Measurements from ENCODE around the gene CLTA.

DNA sequence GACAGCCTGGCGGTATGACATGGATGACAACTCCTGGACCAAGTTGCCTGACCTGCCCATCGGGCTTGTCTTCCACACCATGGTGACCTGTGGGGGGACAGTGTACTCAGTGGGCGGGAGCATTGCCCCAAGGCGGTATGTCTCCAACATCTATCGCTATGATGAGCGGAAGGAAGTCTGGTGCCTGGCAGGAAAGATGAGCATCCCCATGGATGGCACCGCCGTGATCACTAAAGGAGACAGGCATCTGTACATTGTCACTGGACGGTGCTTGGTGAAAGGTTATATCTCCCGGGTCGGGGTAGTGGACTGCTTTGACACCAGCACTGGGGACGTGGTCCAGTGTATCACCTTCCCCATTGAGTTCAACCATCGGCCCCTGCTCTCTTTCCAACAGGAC, 20.2 kb upstream of the CLTA start:
- TF ChIP-seq TAF1 (IDR thresholded peaks at IDR 0.05; ENCODE audit: low read depth) (no peak), CTCF (IDR thresholded peaks at IDR 0.05; ENCODE audit: poor library complexity, severe bottlenecking) (no peak), POLR2AphosphoS5 (IDR thresholded peaks at IDR 0.05) (no peak), EZH2 (IDR thresholded peaks at IDR 0.05; ENCODE audit: borderline replicate concordance, insufficient read depth, low read length, poor library complexity, severe bottlenecking) (no peak), RAD21 (conservative IDR thresholded peaks at IDR 0.05) (no peak), SMC3 (conservative IDR thresholded peaks at IDR 0.05; ENCODE audit: poor library complexity) (no peak), REST (IDR thresholded peaks at IDR 0.05; ENCODE audit: borderline replicate concordance) (no peak), MXI1 (conservative IDR thresholded peaks at IDR 0.05; ENCODE audit: poor library complexity, severe bottlenecking) (no peak)

Data from neural cell (in vitro differentiated cells).